HEK293T (cell line): ENCODE results near the gene CD164.

Experiments
- CTCF ChIA-PET: fragments of 350-600 bp; formaldehyde crosslinking; extraction: SDS; loops from one replicate; lab custom pipeline; 2021; ENCODE audit warnings: antibody characterized with exemption, inconsistent platforms; lab: Yijun Ruan, JAX
- POLR2A ChIA-PET: fragments of 350-600 bp; formaldehyde crosslinking; extraction: SDS; loops from one replicate; lab custom pipeline; 2020; ENCODE audit warnings: antibody characterized with exemption, inconsistent platforms; lab: Yijun Ruan, JAX
- DNase-seq: peaks from one replicate; pipeline ENCODE4 v3.0.0; 2012; ENCODE audit warnings: mixed read lengths; ENCODE audit errors: extremely low spot score
- ARNT ChIP-seq: fragments of 450-650 bp; IDR thresholded peaks from 2 replicates; pipeline ENCODE4 v1.6.1; 2017; ENCODE audit warnings: mild to moderate bottlenecking
- BHLHE40 ChIP-seq: fragments of 450-650 bp; IDR thresholded peaks from 2 replicates; pipeline ENCODE4 v1.6.1; 2016; ENCODE audit warnings: mild to moderate bottlenecking, moderate library complexity, borderline replicate concordance
- CTBP1 ChIP-seq: fragments of 450-650 bp; IDR thresholded peaks from 2 replicates; pipeline ENCODE4 v1.6.1; 2016; ENCODE audit warnings: borderline replicate concordance
- ELF4 ChIP-seq: fragments of 450-650 bp; IDR thresholded peaks from 2 replicates; pipeline ENCODE4 v1.6.1; 2017; ENCODE audit warnings: antibody characterized with exemption
- FOXA1 ChIP-seq: fragments of 450-650 bp; IDR thresholded peaks from 2 replicates; pipeline ENCODE4 v1.6.1; 2016; ENCODE audit warnings: mild to moderate bottlenecking
- FOXK2 ChIP-seq: fragments of 450-650 bp; IDR thresholded peaks from 2 replicates; pipeline ENCODE4 v1.6.1; 2016; ENCODE audit warnings: mild to moderate bottlenecking
- FOXM1 ChIP-seq: fragments of 450-650 bp; IDR thresholded peaks from 2 replicates; pipeline ENCODE4 v1.6.1; 2017; ENCODE audit warnings: mild to moderate bottlenecking, borderline replicate concordance
- HDGF ChIP-seq: fragments of 450-650 bp; IDR thresholded peaks from 2 replicates; pipeline ENCODE4 v1.6.1; 2017; ENCODE audit warnings: antibody characterized with exemption, borderline replicate concordance
- L3MBTL2 ChIP-seq: fragments of 450-650 bp; conservative IDR thresholded peaks from 2 replicates; pipeline ENCODE4 v1.6.1; 2016; ENCODE audit warnings: mild to moderate bottlenecking
- LEF1 ChIP-seq: fragments of 450-650 bp; IDR thresholded peaks from 2 replicates; pipeline ENCODE4 v1.6.1; 2017; ENCODE audit warnings: mild to moderate bottlenecking, borderline replicate concordance
- NFRKB ChIP-seq: fragments of 450-650 bp; IDR thresholded peaks from 2 replicates; pipeline ENCODE4 v1.6.1; 2016; ENCODE audit warnings: mild to moderate bottlenecking, moderate library complexity
- SP1 ChIP-seq: fragments of 450-650 bp; IDR thresholded peaks from 2 replicates; pipeline ENCODE4 v1.6.1; 2017
- SUZ12 ChIP-seq: fragments of 450-650 bp; IDR thresholded peaks from 2 replicates; pipeline ENCODE4 v1.6.1; 2016; ENCODE audit warnings: mild to moderate bottlenecking
- TARDBP ChIP-seq: fragments of 450-650 bp; IDR thresholded peaks from 2 replicates; pipeline ENCODE4 v1.6.1; 2016
- ZNF384 ChIP-seq: fragments of 450-650 bp; IDR thresholded peaks from 2 replicates; pipeline ENCODE4 v1.6.1; 2016
- TF ChIP-seq, protein P1 (sequence below): fragments of 450-650 bp; IDR thresholded peaks from 2 replicates; pipeline ENCODE4 v1.6.1; 2016

Gene CD164

DNA sequence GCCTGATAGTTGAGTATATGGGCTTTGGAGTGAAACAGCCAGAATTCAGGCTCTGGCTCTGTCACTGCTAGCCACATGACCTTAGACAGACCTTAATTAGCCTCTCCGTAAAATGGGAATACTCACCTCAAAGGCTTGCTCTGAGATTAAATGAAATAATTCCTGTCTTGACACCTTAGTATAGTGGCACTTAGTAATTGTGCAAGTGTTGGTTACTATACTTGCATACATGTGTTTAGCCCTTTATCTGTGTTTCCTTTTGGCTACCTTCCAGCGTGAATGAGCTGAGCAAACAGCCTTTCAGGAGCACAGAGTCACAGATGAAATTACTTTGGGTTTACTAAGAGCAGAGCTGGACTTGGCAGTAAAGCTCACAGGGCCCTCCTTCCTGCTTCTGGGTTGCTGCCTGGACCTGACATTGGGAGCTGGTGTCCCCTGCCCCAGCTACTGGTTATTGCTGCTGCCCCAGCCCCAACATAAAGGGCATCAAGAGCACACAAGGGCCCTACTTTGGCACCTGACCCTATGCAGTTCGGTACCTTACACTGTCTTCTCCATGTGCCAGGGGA, 32.8 kb downstream of the CD164 start:
- DNase-seq = no peak
- TF ChIP-seq NFRKB (no peak), FOXM1 (no peak), SUZ12 (no peak), L3MBTL2 (no peak), CTBP1 (no peak), ELF4 (no peak), LEF1 (no peak), TARDBP (no peak), BHLHE40 (no peak), ZNF384 (no peak), ARNT (no peak), SP1 (no peak), HDGF (no peak), FOXK2 (no peak)
- TF ChIP-seq, protein P1, sequence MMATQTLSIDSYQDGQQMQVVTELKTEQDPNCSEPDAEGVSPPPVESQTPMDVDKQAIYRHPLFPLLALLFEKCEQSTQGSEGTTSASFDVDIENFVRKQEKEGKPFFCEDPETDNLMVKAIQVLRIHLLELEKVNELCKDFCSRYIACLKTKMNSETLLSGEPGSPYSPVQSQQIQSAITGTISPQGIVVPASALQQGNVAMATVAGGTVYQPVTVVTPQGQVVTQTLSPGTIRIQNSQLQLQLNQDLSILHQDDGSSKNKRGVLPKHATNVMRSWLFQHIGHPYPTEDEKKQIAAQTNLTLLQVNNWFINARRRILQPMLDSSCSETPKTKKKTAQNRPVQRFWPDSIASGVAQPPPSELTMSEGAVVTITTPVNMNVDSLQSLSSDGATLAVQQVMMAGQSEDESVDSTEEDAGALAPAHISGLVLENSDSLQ = no peak
- POLR2A ChIA-PET = no interaction called here
- CTCF ChIA-PET = interaction anchor here (0.7 to 0.8 kb wide), 2 partner anchors 10 to 47 kb away, joined by 3 read pairs; no protein-coding TSS in a partner anchor

DNA sequence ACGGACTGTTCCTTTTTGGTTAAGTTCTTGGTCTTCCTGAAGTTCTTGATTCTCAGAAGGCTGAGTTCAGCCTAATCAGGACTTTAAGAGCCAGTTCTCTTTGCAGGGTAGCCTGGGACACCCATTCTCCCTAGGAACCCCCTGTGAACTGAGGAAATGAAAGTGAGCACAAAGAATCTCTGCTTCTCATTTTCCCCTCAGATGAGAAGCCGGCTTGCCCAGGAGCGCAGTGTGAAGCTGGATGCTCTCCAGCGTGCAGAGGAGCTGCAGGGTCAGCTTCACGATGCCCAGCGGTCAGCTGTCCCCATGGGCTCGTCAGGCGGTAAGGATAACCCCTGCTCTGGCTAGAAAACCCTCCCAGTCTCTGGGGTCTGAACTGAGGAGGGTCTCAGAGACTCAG, 34.0 kb downstream of the CD164 start:
- DNase-seq = no peak
- ChIA-PET CTCF (no interaction called here), POLR2A (no interaction called here)
- TF ChIP-seq ARNT = no peak
- TF ChIP-seq, protein P1 = no peak
- TF ChIP-seq FOXK2 = no peak
- TF ChIP-seq FOXM1 = no peak

DNA sequence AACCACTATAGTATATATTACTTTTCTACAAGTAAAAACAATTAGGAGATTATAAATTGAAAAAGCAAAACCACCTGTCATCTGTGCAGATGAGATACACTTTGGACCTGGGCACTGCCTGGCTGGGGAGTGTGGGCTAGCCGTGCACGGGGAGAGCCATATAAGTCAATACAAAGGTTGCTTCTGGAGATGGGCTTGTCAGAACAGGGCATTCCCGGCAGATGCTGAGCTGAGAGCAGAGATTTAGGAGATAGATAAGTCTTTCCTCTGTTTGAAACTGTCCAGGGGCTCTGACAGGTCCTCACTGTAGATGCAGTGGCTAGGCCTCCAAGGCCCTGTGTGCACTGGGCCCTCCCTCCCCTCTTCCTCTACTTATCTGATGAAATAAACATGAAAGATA, 34.5 kb downstream of the CD164 start:
- TF ChIP-seq FOXK2 (no peak), L3MBTL2 (no peak), SP1 (no peak)
- DNase-seq = no peak
- ChIA-PET CTCF (no interaction called here), POLR2A (no interaction called here)

DNA sequence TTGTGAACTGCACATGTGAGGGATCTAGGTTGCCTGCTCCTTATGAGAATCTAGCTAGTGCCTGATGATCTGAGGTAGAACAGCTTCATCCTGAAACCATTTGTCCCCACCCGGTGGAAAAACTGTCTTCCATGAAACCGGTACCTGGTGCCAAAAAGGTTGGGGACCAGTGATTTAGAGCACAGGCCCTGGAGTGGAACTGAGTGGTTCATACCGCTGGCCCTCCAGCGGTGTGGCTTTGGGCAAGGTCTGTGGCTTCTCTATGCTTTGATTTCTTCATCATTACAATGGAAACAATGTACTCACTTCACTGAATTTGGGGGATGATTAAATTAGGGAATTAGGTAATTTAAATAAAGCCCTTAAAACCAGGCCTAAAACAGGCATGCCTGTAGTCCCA, 36.3 kb downstream of the CD164 start:
- no peak for TF ChIP-seq FOXK2
- no peak for TF ChIP-seq L3MBTL2
- no peak for TF ChIP-seq SUZ12
- no peak for TF ChIP-seq SP1
- no peak for TF ChIP-seq FOXM1
- no peak for TF ChIP-seq LEF1
- TF ChIP-seq HDGF = no peak
- TF ChIP-seq FOXA1 = no peak
- no peak for TF ChIP-seq CTBP1
- TF ChIP-seq ARNT = no peak
- TF ChIP-seq BHLHE40 = no peak
- TF ChIP-seq TARDBP = no peak
- no peak for TF ChIP-seq ELF4
- no peak for DNase-seq
- ChIA-PET CTCF (no interaction called here), POLR2A (no interaction called here)

DNA sequence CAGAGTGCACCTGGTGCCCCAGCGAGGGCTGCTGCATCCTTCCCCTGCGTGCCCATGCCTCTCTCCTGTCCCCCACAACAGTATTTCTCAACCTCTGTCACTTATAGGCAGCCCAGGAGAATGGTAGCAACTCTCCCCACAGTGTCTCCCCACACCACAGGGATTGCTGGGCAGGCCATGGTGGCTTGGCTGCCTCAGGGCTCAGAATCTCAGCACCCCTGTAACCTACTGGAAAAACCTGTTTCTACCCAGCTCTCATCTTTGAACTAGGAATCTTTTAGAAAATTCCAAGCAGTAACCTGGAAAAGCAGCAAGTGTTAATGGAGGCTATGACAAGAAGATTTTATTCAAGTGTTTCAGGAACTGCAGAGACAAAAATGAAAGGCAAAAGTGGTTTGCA, 38.0 kb downstream of the CD164 start:
- ChIA-PET POLR2A (no interaction called here), CTCF (no interaction called here)
- no peak for DNase-seq
- no peak for TF ChIP-seq SP1
- TF ChIP-seq ARNT = no peak
- no peak for TF ChIP-seq NFRKB
- no peak for TF ChIP-seq TARDBP

DNA sequence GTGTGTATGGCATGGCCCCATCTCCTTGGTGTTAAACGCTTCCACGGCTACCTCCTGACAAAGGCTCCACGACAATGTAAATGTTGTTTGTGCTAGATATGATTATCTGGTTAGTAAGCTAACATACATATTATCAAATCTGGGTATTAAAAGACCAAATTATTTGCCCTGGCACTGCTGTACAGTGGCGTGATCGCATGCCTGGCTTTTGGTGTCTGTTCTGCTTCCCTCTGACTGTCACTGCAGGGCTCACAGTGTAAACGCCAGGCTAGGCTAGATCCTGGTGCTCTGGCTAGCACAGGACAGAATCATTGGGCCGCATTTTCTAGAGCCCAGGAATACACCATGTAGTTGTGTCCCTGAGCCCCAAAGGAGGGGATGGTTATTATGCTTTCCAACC, 38.7 kb downstream of the CD164 start:
- DNase-seq = no peak
- CTCF ChIA-PET = no interaction called here
- no peak for TF ChIP-seq ELF4
- no peak for TF ChIP-seq HDGF
- no peak for TF ChIP-seq FOXK2
- no peak for TF ChIP-seq SUZ12
- no peak for TF ChIP-seq ARNT
- no peak for TF ChIP-seq BHLHE40
- TF ChIP-seq, protein P1 = no peak
- POLR2A ChIA-PET = no interaction called here

DNA sequence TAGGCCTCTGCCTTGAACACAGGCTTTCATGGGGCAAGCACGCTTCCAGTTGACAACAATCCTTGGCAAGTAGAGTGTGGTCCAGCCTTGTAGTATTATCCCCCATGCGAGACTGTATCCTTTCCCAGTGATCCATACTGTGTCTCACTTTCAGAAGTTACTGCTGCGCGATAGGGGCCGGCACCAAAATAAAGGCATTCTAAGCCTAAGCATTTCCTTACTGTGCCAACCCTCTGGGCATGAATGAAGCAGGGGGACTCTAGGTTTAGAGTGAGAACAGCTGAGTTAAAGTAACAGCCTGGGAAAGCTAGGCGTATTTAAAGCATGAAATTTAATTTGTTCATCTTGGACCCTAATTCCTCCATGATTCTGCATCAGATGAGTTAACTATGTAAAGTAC, 39.4 kb downstream of the CD164 start:
- no peak for DNase-seq
- TF ChIP-seq FOXA1 (no peak), ZNF384 (no peak), HDGF (no peak), LEF1 (no peak), L3MBTL2 (no peak), CTBP1 (no peak), TARDBP (no peak), FOXM1 (no peak), BHLHE40 (no peak), SUZ12 (no peak), ELF4 (no peak), NFRKB (no peak), ARNT (no peak), SP1 (no peak), FOXK2 (no peak)
- TF ChIP-seq, protein P1 = no peak
- ChIA-PET CTCF (no interaction called here), POLR2A (no interaction called here)
